K562 (cell line): ENCODE results near the gene TMC2. TPM values are rescaled to one million over a fixed set of nuclear protein-coding genes. Genes with fewer than 3 reads are reported as not detected.

Experiments
- HMBOX1 ChIP-seq: sonication (generic); IDR thresholded peaks from 2 replicates; pipeline ENCODE4 v1.6.1; 2016
- RBFOX2 ChIP-seq: fragments of 200-400 bp; formaldehyde crosslinking; IDR thresholded peaks from 2 replicates; pipeline ENCODE4 v1.6.1; 2017; ENCODE audit warnings: low read depth, mild to moderate bottlenecking, low read length, moderate library complexity
- SIRT6 ChIP-seq: IDR thresholded peaks from one replicate; pipeline ENCODE4 v1.6.1; 2012; ENCODE audit warnings: low read depth, mild to moderate bottlenecking, control low read depth, inconsistent platforms, low read length, moderate library complexity
- ZBTB8A ChIP-seq: fragments of 450-650 bp; IDR thresholded peaks from 2 replicates; pipeline ENCODE4 v1.6.1; 2018; ENCODE audit warnings: mild to moderate bottlenecking, moderate library complexity; ENCODE audit not compliant: partially characterized antibody
- ZNF197 ChIP-seq: fragments of 200-800 bp; sonication (Bioruptor generic); IDR thresholded peaks from 2 replicates; pipeline ENCODE4 v1.6.1; 2016; ENCODE audit warnings: low read depth, missing genetic modification characterization, missing compliant biosample characterization
- polyA plus RNA-seq, 8 experiments: library from polyadenylated mRNA; depleted of rRNA in 4 of 8; stranded (reverse) in 5 of 8; unstranded in 3 of 8; fragments of >200 nt; fragmentation: Nextera tagmentation in 2 of 8; fragmentation: Illumina TruSeq in 1 of 8; extraction: Ambion mirVana in 2 of 8; extraction: Trizol in 1 of 8; gene quantifications; 2 replicates each; pipeline versions ENCODE4 v1.2.1 to v1.2.3, GENCODE V29; 2011 to 2014; ENCODE audit warnings: inconsistent platforms in 1 of 8, missing spikeins in 1 of 8
- total RNA-seq, 7 experiments: library from RNA; depleted of rRNA in 6 of 7; stranded (reverse); fragments of >200 nt in 6 of 7; fragmentation: Illumina TruSeq in 2 of 7; extraction: Trizol in 2 of 7; gene quantifications; 2 replicates each; pipeline versions ENCODE4 v1.2.1 to v1.2.3, GENCODE V29; 2011 to 2021; ENCODE audit warnings: low replicate concordance in 1 of 7
- TF ChIP-seq, protein P1 (sequence below): fragments of 450-650 bp; formaldehyde crosslinking; IDR thresholded peaks from 2 replicates; pipeline ENCODE4 v1.4.0; 2022; ENCODE audit warnings: mild to moderate bottlenecking, moderate library complexity
- TF ChIP-seq, protein P2 (sequence below), 2 experiments: IDR thresholded peaks; 2 replicates each; pipeline ENCODE4 v1.6.1; 2012; ENCODE audit warnings: improper control_type of control experiment in 2 of 2, low read depth in 2 of 2, low read length in 2 of 2, borderline replicate concordance in 1 of 2
- TF ChIP-seq, protein P3 (sequence below): fragments of 450-650 bp; IDR thresholded peaks from 2 replicates; pipeline ENCODE4 v1.6.1; 2016; ENCODE audit warnings: low read depth
- TF ChIP-seq, protein P4 (sequence below), 2 experiments: fragments of 250-450 bp in 1 of 2; fragments of 450-650 bp in 1 of 2; sonication (Bioruptor Pico) in 1 of 2; IDR thresholded peaks; 2 replicates each; pipeline versions ENCODE4 v1.6.1 to v1.8.0; 2016 to 2021; ENCODE audit warnings: mild to moderate bottlenecking in 2 of 2, moderate library complexity in 2 of 2, missing compliant biosample characterization in 1 of 2, missing genetic modification characterization in 1 of 2
- TF ChIP-seq, protein P5 (sequence below): sonication (generic); formaldehyde crosslinking; IDR thresholded peaks from 2 replicates; pipeline ENCODE4 v1.8.0; 2022; ENCODE audit warnings: missing genetic modification reagents, mild to moderate bottlenecking, moderate library complexity, borderline replicate concordance

TMC2 gene
- total and polyA plus RNA-seq, 9 of the 15 experiments (the other 6 are each of a cell fraction or from before 2014, with no cell fraction given), result not detected

- TF ChIP-seq, protein P1, sequence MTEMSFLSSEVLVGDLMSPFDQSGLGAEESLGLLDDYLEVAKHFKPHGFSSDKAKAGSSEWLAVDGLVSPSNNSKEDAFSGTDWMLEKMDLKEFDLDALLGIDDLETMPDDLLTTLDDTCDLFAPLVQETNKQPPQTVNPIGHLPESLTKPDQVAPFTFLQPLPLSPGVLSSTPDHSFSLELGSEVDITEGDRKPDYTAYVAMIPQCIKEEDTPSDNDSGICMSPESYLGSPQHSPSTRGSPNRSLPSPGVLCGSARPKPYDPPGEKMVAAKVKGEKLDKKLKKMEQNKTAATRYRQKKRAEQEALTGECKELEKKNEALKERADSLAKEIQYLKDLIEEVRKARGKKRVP, result no peak
- TF ChIP-seq, protein P2, sequence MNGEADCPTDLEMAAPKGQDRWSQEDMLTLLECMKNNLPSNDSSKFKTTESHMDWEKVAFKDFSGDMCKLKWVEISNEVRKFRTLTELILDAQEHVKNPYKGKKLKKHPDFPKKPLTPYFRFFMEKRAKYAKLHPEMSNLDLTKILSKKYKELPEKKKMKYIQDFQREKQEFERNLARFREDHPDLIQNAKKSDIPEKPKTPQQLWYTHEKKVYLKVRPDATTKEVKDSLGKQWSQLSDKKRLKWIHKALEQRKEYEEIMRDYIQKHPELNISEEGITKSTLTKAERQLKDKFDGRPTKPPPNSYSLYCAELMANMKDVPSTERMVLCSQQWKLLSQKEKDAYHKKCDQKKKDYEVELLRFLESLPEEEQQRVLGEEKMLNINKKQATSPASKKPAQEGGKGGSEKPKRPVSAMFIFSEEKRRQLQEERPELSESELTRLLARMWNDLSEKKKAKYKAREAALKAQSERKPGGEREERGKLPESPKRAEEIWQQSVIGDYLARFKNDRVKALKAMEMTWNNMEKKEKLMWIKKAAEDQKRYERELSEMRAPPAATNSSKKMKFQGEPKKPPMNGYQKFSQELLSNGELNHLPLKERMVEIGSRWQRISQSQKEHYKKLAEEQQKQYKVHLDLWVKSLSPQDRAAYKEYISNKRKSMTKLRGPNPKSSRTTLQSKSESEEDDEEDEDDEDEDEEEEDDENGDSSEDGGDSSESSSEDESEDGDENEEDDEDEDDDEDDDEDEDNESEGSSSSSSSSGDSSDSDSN (IDR thresholded peaks at IDR 0.05; ENCODE audit: borderline replicate concordance in 1 of 2, low read depth in 2 of 2, low read length in 2 of 2), result 0 out of 4 replicates have a peak, but pooled peaks of 1 of the 2 experiments have one; percentile 43
- TF ChIP-seq, protein P3, sequence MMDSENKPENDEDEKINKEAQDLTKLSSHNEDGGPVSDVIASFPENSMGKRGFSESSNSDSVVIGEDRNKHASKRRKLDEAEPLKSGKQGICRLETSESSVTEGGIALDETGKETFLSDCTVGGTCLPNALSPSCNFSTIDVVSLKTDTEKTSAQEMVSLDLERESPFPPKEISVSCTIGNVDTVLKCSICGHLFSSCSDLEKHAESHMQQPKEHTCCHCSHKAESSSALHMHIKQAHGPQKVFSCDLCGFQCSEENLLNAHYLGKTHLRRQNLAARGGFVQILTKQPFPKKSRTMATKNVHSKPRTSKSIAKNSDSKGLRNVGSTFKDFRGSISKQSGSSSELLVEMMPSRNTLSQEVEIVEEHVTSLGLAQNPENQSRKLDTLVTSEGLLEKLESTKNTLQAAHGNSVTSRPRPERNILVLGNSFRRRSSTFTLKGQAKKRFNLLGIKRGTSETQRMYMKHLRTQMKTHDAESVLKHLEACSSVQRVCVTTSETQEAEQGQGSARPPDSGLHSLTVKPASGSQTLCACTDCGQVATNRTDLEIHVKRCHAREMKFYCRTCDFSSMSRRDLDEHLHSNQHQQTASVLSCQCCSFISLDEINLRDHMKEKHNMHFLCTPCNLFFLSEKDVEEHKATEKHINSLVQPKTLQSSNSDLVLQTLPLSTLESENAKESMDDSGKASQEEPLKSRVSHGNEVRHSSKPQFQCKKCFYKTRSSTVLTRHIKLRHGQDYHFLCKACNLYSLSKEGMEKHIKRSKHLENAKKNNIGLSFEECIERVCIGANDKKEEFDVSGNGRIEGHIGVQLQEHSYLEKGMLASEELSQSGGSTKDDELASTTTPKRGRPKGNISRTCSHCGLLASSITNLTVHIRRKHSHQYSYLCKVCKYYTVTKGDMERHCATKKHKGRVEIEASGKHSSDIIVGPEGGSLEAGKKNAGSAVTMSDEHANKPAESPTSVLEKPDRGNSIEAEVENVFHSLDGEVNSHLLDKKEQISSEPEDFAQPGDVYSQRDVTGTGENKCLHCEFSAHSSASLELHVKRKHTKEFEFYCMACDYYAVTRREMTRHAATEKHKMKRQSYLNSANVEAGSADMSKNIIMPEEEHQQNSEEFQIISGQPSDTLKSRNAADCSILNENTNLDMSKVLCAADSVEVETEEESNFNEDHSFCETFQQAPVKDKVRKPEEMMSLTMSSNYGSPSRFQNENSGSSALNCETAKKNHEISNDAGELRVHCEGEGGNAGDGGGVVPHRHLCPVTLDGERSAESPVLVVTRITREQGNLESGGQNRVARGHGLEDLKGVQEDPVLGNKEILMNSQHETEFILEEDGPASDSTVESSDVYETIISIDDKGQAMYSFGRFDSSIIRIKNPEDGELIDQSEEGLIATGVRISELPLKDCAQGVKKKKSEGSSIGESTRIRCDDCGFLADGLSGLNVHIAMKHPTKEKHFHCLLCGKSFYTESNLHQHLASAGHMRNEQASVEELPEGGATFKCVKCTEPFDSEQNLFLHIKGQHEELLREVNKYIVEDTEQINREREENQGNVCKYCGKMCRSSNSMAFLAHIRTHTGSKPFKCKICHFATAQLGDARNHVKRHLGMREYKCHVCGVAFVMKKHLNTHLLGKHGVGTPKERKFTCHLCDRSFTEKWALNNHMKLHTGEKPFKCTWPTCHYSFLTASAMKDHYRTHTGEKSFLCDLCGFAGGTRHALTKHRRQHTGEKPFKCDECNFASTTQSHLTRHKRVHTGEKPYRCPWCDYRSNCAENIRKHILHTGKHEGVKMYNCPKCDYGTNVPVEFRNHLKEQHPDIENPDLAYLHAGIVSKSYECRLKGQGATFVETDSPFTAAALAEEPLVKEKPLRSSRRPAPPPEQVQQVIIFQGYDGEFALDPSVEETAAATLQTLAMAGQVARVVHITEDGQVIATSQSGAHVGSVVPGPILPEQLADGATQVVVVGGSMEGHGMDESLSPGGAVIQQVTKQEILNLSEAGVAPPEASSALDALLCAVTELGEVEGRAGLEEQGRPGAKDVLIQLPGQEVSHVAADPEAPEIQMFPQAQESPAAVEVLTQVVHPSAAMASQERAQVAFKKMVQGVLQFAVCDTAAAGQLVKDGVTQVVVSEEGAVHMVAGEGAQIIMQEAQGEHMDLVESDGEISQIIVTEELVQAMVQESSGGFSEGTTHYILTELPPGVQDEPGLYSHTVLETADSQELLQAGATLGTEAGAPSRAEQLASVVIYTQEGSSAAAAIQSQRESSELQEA, result no peak
- TF ChIP-seq, protein P4, sequence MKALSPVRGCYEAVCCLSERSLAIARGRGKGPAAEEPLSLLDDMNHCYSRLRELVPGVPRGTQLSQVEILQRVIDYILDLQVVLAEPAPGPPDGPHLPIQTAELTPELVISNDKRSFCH (CRISPR knock-in tag; IDR thresholded peaks at IDR 0.05), result no peak
- TF ChIP-seq, protein P4 (tag; IDR thresholded peaks at IDR 0.05), result peak; percentile 20; the same call in 1 of the 2 replicates
- TF ChIP-seq RBFOX2, result peak; percentile 91
- TF ChIP-seq ZNF197 (CRISPR knock-in tag), result 0 out of 2 replicates have a peak, but pooled peaks have one; percentile 7
- no peak for TF ChIP-seq HMBOX1
- TF ChIP-seq ZBTB8A, result no peak
- TF ChIP-seq, protein P5, sequence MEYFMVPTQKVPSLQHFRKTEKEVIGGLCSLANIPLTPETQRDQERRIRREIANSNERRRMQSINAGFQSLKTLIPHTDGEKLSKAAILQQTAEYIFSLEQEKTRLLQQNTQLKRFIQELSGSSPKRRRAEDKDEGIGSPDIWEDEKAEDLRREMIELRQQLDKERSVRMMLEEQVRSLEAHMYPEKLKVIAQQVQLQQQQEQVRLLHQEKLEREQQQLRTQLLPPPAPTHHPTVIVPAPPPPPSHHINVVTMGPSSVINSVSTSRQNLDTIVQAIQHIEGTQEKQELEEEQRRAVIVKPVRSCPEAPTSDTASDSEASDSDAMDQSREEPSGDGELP, result peak; percentile 13; the same call in 1 of the 2 replicates
- TF ChIP-seq SIRT6, result no peak
Observed at GRCh38 chr20:2524709-2525506, 11.5 kb upstream of the TMC2 start (continued).
